ENCODE measurements around the gene ZNF618.

Gene ZNF618

DNA sequence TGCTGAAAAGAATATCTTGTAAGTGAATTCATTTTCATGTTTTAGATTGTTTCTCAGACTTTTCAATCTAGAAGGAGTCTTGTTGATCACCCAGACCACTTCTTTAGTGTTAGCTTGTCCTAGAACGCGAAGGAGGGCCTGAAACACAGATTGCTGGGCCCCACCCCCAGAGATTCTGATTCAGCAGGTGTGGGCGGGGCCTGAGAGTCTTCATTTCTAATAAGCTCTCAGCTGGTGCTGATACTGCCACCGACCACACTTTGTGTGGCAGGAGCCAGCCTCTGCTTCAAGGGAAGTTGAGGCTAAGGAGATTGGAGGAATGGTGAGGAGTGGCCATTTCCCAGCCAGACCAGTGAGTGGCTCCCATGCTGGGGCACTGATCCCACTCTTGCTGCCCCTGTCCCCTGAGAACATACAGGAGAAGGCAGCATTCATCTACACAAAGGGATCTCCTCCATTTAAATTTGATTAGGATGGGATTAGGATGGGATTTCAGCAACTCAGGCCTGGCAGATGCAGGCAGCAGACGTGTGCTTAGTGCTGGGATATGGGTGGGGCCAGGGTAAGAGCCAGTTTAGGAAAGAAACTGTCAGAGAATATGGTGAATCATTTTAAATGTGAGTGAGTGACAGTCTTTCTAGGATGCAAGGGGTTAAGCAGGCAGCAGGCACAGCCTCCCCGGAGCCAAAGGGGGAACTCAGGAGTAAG lies 35.9 kb downstream of the ZNF618 start:
- no peak for DNase-seq (ENCODE audit: low read depth, low spot score)

GRCh38 chr9:113912816-113913215 lies 36.7 kb downstream of the ZNF618 start:
- no peak for DNase-seq (ENCODE audit: low read depth, low spot score)

GRCh38 chr9:113913426-113914195 lies 37.5 kb downstream of the ZNF618 start:
- DNase-seq (ENCODE audit: low read depth, low spot score) = no peak

DNA sequence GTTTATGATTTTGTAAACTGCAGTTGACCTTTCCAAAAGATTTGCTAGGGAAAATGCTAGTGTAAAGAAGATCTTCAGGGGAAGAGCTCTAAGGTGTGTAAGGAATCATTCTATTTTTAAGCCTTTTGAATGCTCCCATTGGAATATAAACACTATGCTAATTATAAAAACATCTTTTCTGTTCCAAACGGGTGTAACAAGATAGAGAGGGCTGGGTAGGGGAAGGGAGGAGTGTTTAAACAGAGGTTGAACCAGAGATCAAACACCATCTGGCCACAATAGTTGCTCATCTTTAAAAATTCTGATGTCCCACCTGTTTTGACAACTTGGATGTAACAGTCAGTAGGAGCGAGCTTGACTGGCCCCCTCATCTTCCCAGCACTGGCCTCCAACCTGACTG lies 38.4 kb downstream of the ZNF618 start:
- DNase-seq (ENCODE audit: low read depth, low spot score) = no peak

- no peak for DNase-seq (ENCODE audit: low read depth, low spot score)
Measured at GRCh38 chr9:113915817-113916434, 39.8 kb downstream of the ZNF618 start.

GRCh38 chr9:113916931-113917330 lies 40.8 kb downstream of the ZNF618 start:
- no peak for DNase-seq (ENCODE audit: low read depth, low spot score)

- DNase-seq (ENCODE audit: low read depth, low spot score) = no peak
Measured at GRCh38 chr9:113918697-113919350, 42.7 kb downstream of the ZNF618 start.

GRCh38 chr9:113919382-113919781 lies 43.3 kb downstream of the ZNF618 start:
- no peak for DNase-seq (ENCODE audit: low read depth, low spot score)

- no peak for DNase-seq (ENCODE audit: low read depth, low spot score)
Measured at GRCh38 chr9:113919871-113920270, 43.8 kb downstream of the ZNF618 start.

DNA sequence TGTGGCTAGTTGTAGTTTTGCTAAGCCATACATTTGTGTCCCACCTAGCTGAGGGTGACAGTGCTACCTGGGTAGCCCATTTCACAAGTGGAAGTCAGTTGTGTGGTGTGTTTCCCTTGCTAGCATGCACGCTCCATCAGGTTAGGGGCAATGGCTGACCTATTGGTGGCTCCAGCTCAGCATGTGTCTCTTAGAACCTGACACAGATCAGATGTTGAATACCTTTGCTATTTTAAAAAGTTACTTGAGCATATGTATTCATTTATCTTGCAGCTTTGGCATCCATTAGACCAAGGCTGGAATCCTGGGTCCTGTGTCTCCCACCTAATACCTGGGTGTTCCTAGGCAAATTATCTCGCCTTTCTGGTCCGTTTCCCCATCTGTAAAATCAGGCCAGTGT lies 44.8 kb downstream of the ZNF618 start:
- DNase-seq (ENCODE audit: low read depth, low spot score) = no peak

DNA sequence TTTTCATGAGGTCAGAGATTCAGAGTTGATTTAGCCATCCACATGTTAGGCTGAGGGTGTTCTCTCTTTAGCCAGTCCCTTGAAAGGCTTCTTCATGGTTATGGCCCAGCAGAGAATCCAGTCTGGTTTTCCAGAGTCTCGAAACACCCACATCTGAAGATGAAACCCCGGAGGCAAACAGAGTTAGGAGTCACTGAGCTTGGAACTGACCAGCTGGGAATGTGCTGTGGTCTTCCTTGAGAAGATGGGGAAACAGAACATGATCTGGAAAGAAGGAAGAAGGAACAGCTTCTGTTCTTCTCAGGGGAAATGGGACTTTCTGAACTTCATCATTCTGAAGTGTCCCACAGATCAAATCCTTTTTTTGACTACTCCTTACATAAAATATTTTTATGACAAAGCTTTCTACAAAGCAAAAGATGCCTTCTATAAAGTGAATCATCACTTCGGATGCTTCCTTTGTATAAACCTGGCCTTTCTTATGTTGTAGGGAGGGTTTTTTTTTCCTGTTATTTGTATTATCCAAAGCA lies 45.4 kb downstream of the ZNF618 start:
- no peak for DNase-seq (ENCODE audit: low read depth, low spot score)

GRCh38 chr9:113922160-113922559 lies 46.1 kb downstream of the ZNF618 start:
- no peak for DNase-seq (ENCODE audit: low read depth, low spot score)

GRCh38 chr9:113926211-113926610 lies 50.1 kb downstream of the ZNF618 start:
- DNase-seq (ENCODE audit: low read depth, low spot score) = no peak

DNA sequence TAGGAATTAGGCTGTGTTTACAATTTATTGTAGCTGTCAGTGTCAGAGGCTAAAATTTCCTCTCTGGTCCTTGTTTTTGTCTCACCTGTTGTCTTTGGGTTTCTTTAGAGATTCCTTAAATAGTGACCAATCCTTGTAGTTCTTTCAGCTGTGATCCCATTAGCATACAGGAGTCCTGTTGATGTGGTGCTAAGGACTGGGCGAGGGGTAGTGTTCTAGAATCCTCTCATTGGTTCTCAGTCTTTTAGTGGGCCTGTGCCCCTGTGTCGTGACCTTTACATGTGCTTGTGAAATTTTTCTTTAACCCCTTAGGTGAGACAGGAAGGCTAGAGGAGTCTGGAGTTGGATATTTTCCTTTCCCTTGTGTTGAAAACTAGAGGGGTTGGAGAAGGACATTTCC lies 51.2 kb downstream of the ZNF618 start:
- no peak for DNase-seq (ENCODE audit: low read depth, low spot score)

DNA sequence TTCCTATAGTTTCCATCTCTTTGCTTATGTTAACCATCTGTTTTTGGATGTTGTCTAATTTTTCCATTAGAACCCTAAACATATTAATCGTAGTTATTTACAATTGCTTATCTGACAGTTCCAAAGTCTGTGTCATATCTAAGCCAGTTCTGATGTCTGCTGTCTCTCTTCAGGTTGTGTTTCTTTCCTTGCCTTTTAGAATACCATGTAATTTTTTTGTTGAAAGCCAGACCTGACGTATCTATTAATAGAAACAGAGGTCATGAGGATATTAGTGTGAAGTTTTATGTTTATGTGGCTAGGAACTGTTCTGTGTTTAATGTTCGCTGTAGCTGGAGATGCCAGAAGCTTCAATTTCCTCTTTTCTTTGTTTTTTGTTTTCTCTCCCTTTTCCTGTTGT lies 52.2 kb downstream of the ZNF618 start:
- no peak for DNase-seq (ENCODE audit: low read depth, low spot score)

DNA sequence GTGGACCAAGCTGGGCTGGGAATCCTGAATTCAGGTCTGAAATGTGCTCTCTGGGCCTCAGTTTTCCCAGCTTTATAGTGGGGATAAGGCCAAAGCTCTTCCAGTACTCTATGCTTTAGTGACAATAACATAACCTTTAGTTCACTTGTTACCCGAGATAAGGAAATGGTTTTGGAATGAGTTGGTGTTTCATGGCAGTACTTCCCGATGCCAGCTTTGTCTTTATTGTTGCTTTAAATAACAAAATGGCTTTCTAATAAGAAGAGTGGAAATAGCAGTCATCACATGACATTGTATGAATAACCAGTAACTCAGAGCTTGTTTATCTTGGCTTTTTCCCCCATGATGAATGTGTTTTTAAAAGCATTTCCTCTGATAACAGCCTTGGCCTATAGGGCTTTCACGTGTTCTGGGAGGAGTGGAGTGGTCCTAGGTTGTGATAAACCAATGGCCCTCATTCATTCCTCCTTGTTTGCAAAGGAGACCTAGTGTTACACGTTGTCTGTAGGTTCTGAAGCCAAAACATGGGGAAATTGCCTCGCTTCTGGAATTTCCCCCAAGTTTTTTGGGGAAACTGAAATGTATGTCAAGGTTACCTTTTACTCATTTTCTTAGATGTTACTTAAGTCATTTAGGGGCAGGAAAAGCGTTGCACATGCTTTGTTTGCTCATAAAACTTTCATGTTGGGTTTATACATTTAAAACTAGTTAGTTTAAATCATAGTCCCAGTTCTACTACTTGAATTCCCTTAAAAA lies 53.7 kb downstream of the ZNF618 start:
- peak; percentile 18 for DNase-seq (ENCODE audit: low read depth, low spot score)

DNA sequence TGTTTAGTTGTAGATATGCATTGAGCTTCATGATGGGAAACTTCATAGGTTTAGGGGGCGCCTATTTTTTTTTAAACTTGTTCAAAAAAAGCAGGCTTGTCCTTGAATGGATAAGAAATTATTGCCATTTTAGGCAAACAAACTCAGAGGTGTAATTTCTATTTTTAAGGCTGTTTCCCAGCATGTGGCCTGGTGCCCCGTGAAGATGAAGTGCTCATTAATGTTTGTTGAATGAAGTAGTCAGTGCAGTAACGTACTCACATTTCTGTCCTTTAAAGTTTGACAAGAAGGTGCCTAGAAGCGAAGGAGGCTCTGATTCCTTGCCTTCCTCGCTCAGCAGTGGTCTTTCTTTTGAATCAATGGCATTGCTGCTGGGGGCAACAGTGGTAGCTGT lies 54.3 kb downstream of the ZNF618 start:
- no peak for DNase-seq (ENCODE audit: low read depth, low spot score)

DNA sequence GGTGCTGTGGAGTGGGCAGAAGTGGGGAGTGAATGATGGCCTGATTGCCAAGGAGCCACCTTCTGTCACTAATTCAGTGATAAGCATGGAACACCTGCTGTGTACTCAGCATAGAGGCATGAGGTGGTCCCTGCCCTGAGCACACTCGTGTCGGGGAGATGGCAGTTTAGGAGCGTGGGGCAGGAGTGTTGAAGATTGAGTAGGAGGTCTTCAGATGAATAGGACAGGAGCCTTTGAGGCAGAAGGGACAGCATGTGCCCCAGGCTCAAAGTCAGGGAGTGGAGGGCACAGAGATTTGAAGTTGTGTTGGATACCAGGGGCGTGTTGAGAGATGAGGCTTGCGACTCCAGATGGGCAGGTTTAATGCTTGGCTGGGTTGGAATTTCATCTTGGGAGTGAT lies 55.0 kb downstream of the ZNF618 start:
- DNase-seq (ENCODE audit: low read depth, low spot score) = no peak

GRCh38 chr9:113931777-113932176 lies 55.7 kb downstream of the ZNF618 start:
- no peak for DNase-seq (ENCODE audit: low read depth, low spot score)

- DNase-seq (ENCODE audit: low read depth, low spot score) = no peak
Measured at GRCh38 chr9:113932906-113933584, 56.9 kb downstream of the ZNF618 start.

GRCh38 chr9:113933671-113934070 lies 57.6 kb downstream of the ZNF618 start:
- DNase-seq (ENCODE audit: low read depth, low spot score) = no peak
